ENCODE results near the gene SEBOX.

Gene SEBOX

GRCh38 chr17:28338056-28338768 is 26.8 kb downstream of the SEBOX start:
- DNase-seq, result no peak

DNA sequence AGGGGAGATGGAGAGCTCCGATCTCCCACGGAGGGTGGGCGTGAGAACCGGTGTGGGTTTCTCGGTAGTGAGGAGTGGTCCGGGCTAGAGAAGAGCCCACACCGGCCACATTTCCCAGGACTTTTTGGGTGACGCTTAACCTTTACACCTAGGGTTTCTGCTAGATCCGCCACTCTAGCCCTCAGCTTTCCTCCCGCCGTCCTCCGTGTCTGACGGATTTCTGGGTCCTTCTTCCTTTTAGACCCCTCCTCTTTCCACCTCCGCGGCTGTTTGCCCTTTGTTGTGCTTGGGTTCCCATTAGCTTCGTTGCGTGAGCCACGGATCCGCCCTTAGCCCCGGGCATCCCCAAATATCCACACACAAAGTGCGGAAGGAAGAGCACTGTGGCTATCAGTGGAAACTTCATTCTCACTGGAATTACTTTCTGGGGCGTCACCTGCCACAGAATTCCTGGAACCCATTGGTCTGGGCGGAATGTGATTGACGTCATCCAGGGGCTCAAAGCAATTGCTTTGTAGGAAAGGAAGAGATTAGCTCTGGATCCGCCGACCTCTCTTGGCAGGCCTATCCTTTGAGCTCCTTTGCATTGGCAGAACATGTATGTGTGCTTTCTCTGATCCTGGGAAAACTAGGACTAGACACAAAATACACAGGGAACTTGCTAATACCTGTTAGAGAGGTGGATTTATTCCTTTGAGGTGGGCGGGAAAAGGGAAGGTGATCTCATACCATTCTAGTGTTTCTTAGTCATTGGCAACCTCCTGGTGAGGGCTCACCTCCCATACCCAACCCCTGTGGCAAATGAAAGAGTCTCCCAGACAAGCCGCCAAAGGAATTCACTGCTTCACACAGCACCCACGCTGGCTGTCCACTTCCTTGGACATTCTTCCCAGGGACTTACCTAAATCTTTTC is 28.8 kb downstream of the SEBOX start:
- no peak for DNase-seq

DNA sequence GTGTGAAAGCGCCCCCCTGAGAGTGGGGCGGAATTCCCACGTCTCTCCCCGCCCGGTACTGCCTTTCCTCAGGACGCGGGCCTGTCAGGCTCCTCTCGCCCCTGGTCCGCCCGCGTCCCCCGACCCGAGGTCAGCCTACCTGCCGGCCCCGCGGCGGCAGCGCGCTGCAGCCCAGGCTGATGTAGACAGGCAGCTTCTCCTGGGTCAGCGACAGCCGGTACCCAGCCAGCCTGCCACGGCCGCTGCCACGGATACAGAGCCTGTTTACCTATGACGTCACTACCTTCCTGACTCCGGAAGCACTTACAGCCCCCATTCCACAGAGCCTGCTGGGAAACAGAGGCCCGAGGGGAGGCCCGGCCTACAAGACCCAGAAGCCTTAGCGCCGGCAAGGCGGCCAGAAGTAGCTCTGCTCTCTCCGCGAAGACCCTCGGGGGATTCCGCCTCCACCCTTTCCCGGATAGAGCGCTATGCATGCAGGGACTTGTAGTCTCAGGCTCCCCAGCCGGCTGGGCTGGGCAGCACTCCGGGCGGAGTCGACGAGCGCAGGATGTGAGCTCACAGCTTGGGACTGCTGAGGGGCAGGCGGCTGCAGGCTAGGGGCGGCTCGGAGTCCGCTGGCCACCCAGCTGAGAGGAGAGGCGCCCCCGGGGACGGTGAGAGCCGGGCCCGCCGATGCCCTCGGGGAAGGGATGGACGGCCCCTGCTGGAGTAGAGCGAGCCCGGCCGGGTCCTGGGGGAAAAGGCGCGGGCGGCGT is 29.6 kb downstream of the SEBOX start, which contains the start of the genes IFT20 and TNFAIP1:
Gene IFT20 (minus strand): TSS at position 272 of the 758 bp plus-strand sequence. CDS start 3,487 bp downstream, outside the sequence.
Gene TNFAIP1 (plus strand): TSS at position 561 of the 758 bp plus-strand sequence. CDS start 3,761 bp downstream, outside the sequence.
- peak; percentile 82 to 96 (median 94) for DNase-seq

- no peak for DNase-seq
Measured at GRCh38 chr17:28334666-28335200, 30.3 kb downstream of the SEBOX start.

DNA sequence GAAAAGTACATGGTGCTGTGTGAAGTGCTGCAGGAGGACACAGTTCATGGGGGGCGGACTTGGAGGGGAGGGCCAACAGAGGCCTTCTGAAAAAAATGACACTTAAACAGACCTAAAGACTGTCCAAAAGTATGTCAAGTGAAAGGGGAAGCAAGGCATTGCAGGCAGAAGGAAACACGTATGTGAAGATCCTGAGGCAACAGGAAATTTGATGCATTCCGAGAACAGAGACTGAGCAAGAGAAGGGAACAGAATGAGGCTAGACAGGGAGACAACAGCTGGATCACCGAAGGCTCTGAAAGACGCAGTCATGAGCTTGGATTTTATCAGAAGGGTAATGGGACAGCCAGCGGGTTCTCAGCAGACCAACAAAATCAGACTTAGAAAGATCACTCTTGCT is 30.8 kb downstream of the SEBOX start:
- no peak for DNase-seq

DNA sequence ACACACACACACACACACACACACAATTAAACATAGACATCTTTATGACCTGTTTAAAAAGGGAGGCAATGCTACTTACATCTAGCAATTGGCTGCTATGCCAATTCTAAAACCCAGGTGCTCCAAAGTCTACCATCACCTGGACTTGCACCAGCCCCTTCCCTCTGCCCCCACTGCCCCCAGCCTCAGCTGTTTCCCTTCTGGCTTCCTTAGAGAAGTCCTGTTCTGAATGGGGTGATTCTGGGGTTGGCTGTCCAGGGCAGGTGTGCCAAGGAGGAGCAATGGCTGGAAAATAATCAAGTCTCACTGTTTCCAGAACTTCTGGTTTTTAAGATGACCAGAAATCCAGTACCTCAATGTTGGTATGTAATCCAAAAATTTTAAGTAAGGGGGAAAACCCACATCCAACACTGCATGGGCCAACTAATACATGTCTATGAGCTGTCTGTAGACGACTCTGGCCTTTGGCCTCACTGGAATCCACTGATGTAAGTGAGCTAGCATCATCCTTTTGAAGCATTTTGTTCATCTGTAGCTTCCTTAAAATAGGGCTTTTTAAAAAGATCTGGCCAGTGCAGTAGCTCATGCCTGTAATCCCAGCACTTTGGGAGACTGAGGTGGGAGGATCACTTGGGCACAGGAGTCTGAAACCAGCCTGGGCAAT is 31.8 kb downstream of the SEBOX start:
- DNase-seq, result no peak

- DNase-seq, result no peak
Measured at GRCh38 chr17:28331891-28332420, 33.0 kb downstream of the SEBOX start.

GRCh38 chr17:28330671-28331070 is 34.3 kb downstream of the SEBOX start:
- no peak for DNase-seq

DNA sequence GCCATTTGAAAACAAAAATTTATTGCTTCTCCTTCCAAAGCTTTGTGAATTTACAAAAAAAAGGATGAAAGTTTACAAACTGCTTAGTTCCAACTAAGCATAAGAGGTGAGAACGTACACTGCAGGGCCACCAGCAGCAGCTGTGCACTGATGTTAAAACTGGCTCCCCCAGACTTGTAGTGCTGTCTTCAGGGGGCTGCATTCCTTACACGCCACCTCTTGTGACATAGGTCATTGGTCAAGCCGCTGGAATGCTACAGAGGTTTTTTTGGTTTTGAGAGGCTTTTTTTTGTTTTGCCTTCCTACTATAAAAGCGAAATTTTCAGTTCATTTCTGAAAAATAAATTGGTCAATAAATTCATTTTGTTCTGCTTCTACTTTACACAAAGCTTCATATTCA is 36.7 kb downstream of the SEBOX start:
- DNase-seq, result no peak

- no peak for DNase-seq
Measured at GRCh38 chr17:28327709-28328108, 37.3 kb downstream of the SEBOX start.

- no peak for DNase-seq
Measured at GRCh38 chr17:28327031-28327607, 37.9 kb downstream of the SEBOX start.

- no peak for DNase-seq
Measured at GRCh38 chr17:28326114-28326513, 38.9 kb downstream of the SEBOX start.

DNA sequence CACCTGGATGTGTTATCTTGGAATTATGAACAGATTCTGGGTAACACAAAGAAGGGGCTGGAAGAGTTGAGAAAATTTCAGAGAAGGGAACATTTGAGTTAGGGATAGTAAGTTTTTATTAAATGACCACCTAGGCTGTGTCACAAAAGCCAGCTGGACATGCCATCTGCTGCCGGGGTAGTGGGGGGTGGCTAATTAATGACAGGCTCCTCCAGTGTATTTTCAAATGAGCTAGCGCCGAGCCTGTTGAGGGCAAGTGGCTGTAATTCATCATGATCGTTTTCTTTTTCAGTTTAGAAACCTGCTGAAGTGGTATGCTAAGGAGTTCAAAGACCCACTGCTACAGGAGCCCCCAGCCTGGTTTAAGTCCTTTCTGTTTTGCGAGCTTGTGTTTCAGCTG is 39.8 kb downstream of the SEBOX start:
- no peak for DNase-seq

DNA sequence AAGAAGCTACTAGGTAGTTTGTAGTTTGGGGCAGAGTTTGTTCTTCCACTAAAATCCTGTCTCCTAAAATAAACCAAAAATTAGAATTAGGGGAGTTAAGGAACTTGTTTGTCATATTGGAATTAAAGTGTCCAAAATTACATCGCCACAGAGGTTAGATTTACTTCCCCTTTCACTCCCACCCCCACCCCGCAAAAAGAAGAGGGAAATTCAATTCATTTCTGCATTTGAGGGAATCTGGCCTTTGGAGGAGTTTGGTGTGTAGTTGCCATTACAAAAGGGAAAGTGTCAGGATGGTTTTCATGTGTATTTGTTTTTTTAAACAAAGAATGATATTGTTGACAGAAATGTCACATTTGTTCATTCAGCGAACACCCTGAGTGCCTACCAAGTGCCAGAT is 40.2 kb downstream of the SEBOX start:
- no peak for DNase-seq

- no peak for DNase-seq
Measured at GRCh38 chr17:28324267-28324745, 40.7 kb downstream of the SEBOX start.

DNA sequence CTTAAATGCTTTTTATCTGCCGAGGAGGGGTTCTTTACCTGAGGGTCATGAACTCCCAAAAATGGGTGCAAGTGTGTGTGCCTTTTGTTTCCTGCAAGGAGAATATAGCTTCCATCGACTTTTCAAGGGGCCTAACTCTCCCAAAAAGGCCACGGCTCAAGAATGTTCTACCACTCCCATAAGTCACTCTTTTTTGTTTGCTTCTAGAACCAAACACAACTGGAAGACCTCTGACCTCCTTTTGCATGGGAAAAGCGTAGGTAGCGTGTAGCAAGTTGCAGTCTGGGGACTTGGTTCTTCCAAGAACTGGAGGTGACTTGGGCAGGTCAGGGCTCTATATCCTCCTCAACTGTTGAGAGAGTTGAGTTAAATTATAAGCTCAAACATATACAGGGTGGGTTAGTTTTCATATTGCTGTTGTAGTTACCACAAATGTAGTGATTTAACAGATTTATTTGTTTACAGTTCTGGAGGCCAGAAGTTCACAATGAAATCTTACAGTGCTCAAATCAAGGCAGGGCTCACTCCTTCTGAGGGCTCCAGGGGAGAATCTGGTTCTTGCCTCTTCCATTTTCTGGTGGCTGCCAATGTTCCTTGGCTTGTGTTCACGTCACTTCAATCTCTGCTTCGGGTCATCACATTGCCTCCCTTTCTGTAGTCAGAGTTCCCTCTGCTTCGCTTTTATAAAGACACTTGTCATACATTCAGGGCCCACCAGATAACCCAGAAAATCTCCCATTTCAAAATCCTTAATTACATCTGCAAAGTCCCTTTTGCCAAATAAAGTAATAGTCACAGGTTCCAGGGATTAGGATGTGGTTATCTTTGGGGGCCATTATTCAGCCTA is 44.6 kb downstream of the SEBOX start:
- no peak for DNase-seq

GRCh38 chr17:28319598-28319935 is 45.4 kb downstream of the SEBOX start:
- no peak for DNase-seq

DNA sequence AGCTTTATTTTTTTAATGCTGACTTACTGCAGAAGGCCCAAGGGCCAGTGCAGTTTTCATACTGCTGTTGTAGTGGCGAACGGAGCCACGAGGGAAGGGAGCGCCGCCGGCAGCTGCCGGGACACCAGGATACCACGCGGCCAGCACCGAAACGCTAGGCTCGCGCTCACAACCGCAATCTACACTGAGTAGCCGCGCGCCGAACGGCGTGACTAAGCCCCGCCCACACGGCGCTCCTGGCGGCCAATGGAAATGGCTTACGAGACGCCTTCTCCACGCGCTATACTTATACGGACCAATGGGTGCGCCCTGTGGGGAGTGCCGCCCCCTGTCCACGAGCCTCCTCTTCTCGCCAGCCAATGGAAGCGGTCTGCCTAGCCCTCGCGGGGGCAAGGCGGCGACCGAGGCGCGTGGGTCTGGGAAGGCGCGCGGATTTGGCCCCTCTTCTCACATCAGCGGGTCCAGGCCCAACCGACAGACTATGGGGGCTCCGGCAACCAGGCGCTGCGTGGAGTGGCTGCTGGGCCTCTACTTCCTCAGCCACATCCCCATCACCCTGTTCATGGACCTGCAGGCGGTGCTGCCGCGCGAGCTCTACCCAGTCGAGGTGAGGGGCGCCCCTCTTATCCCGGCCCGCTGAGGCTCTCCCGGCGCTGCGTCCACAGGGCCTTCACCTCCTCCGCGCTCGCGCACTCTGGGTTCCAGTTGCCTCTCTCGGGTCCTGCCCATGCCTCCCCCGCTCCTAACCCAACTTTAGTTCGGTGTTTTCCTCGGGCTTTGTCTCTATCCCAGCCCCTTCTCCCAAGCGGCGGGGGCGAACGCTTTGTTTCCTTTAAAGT is 46.0 kb downstream of the SEBOX start, which contains the start of gene TMEM97:
Gene TMEM97 (plus strand): TSS at position 442 of the 839 bp plus-strand sequence. CDS start 40 bp downstream, at position 482.
- DNase-seq, result peak; percentile 84 to 89 (median 86)

All from activated naive CD4-positive, alpha-beta T cell (primary cell).